Bronchial epithelial cell (primary cell): ENCODE measurements around the gene POT1. TPM values are rescaled to one million over a fixed set of nuclear protein-coding genes. Genes with fewer than 3 reads are reported as not detected.
A peak's percentile ranks its signal among the peaks of the same experiment; 100 is the strongest.
"Not testable (repeated sequence)": the region's sequence is repeated elsewhere in the genome, so short reads cannot be mapped to it uniquely, and the experiment has no call there.

Source experiments
- DNase-seq: peaks from one replicate; pipeline ENCODE4 v3.0.0-alpha.2; 2010; ENCODE audit warnings: low read depth
- FAIRE-seq: peaks from 2 replicates; lab custom pipeline; 2011; peaks lifted over from hg19 to GRCh38; lab: Jason Lieb, UNC
- H3K27me3 ChIP-seq: 2 replicates; pipeline ENCODE4 v1.5.1; 2011; ENCODE audit warnings: low read length; ENCODE audit not compliant: control insufficient read depth, insufficient read depth
- H3K36me3 ChIP-seq: 2 replicates; pipeline ENCODE4 v1.5.1; 2011; ENCODE audit warnings: low read length; ENCODE audit not compliant: control insufficient read depth, insufficient read depth
- H3K4me3 ChIP-seq: 2 replicates; pipeline ENCODE4 v1.5.1; 2011; ENCODE audit warnings: mild to moderate bottlenecking, low read depth, low read length, control low read depth
- total RNA-seq: library from RNA; depleted of rRNA; stranded (reverse); fragments of >200 nt; gene quantifications from 2 replicates; pipeline ENCODE4 v1.2.1, GENCODE V29; 2014
- TF ChIP-seq, protein P1 (sequence below): IDR thresholded peaks from 2 replicates; pipeline ENCODE4 v1.5.1; 2011; ENCODE audit warnings: mild to moderate bottlenecking, moderate library complexity, low read length, control low read depth, inconsistent platforms; ENCODE audit not compliant: insufficient read depth, severe bottlenecking

The POT1 gene
- 29.5 and 30.1 TPM in 2 replicates for total RNA-seq

- FAIRE-seq (no peak), DNase-seq (peak; percentile 98)
- Histone ChIP-seq H3K27me3 (no peaks in the 10 kb centered on the region), H3K4me3 (peak within 1 kb of the TSS; percentile 82), H3K36me3 (peaks cover 1% of the 10 kb centered on the region)
- TF ChIP-seq, protein P1, sequence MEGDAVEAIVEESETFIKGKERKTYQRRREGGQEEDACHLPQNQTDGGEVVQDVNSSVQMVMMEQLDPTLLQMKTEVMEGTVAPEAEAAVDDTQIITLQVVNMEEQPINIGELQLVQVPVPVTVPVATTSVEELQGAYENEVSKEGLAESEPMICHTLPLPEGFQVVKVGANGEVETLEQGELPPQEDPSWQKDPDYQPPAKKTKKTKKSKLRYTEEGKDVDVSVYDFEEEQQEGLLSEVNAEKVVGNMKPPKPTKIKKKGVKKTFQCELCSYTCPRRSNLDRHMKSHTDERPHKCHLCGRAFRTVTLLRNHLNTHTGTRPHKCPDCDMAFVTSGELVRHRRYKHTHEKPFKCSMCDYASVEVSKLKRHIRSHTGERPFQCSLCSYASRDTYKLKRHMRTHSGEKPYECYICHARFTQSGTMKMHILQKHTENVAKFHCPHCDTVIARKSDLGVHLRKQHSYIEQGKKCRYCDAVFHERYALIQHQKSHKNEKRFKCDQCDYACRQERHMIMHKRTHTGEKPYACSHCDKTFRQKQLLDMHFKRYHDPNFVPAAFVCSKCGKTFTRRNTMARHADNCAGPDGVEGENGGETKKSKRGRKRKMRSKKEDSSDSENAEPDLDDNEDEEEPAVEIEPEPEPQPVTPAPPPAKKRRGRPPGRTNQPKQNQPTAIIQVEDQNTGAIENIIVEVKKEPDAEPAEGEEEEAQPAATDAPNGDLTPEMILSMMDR, result no peak
Observed at GRCh38 chr7:124929467-124930172, at the start of gene POT1. TSS of gene POT1 (minus strand) at chr7:124929825. CDS start at chr7:124897173, 32,652 bp downstream.

DNA sequence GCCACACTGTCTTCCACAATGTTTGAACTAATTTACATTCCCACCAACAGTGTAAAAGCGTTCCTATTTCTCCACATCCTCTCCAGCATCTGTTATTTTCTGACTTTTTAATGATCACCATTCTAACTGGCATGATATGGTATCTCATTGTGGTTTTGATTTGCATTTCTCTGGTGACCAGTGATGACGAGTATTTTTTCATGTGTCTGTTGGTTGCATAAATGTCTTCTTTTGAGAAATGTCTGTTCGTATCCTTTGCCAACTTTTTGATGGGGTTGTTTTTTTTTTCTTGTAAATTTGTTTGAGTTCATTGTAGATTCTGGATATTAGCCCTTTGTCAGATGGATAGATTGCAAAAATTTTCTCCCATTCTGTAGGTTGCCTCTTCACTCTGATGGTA, 45.5 kb upstream of the POT1 start:
- H3K36me3 ChIP-seq, DNase-seq, FAIRE-seq, H3K4me3 ChIP-seq, H3K27me3 ChIP-seq: not testable (repeated sequence)

- TF ChIP-seq, protein P1, result no peak
- no peaks in the 10 kb centered on the region for H3K27me3 ChIP-seq
- DNase-seq (no peak), FAIRE-seq (no peak)
- no peak overlapping the region for H3K4me3 ChIP-seq
- H3K36me3 ChIP-seq, result no peaks in the 10 kb centered on the region
Observed at GRCh38 chr7:124965553-124965952, 35.9 kb upstream of the POT1 start.

DNA sequence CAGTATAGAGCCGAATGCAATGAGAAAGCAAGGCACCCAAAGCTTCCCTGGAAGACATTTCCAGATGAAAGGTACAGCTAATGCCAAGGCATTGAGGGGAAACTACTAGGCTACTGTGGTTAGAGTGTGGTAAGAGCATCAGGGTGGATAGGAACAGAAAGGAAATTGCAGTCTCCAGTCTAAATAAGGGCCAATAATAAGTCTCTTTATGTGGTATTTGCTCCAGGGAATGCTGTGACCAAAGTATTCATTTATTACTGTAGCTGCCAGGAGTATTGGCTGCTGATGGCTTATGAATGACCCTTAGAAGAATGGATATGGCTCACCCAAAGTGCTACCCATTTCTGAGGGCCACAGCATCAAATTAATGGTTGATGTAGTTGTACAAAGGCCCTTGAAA, 30.1 kb upstream of the POT1 start:
- TF ChIP-seq, protein P1, result no peak
- H3K27me3 ChIP-seq, result no peaks in the 10 kb centered on the region
- H3K36me3 ChIP-seq, result no peaks in the 10 kb centered on the region
- H3K4me3 ChIP-seq, result no peak overlapping the region
- FAIRE-seq (no peak), DNase-seq (no peak)

DNA sequence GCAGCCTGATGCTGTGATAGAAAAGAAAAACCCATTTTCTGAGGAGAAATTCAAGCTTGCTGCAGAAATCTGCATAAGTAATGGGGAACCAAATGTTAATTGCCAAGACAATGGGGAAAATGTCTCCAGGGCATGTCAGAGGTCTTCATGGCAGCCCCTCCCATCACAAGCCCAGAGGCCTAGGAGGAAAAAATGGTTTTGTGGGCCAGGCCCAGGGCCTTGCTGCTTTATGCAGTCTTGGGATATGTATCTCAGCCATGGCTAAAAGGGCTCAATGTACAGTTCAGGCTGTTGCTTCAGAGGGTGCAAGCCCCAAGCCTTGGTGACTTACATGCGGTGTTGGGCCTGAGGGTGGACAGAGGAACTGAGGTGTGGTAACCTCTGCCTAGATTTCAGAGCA, 28.3 kb upstream of the POT1 start:
- DNase-seq, FAIRE-seq, H3K4me3 ChIP-seq, H3K27me3 ChIP-seq, H3K36me3 ChIP-seq: not testable (repeated sequence)

DNA sequence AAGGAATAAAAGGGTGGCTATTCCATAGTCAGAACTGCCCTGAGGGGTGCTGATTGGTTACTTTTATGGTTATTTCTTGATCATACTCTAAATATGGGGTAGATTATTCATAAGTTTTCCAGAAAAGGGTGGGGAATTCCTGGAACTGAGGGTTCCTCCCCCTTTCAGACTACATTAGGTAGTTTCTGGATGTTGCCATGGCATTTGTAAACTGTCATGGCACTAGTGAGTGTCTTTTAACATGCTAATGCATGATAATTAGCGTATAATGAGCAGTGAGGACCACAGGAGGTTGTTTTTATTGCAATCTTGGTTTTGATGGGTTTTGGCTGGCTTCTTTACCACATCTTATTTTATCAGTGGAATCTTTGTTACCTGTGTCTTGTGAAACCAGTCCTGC, 26.5 kb upstream of the POT1 start:
- H3K4me3 ChIP-seq, result no peak overlapping the region
- TF ChIP-seq, protein P1, result no peak
- DNase-seq (no peak), FAIRE-seq (no peak)
- H3K36me3 ChIP-seq, result no peaks in the 10 kb centered on the region
- no peaks in the 10 kb centered on the region for H3K27me3 ChIP-seq

DNA sequence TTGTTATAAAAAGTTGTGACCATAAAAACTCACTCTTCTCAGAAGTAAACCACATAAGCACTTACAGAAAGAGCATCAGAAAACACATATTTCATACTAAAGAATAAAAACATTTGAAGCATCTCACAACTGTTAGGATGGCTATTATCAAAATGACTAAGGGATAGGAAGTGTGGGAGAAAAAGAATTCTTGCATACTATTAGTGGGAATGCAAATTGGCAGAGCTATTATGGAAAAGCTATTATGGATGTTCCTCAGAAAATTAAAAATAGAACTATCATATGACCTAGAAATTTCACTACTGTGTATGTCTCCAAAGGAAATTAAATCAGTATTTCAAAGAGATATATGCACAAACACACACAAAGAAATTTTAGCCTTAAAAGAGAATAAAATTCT, 25.2 kb upstream of the POT1 start:
- no peak for DNase-seq
- TF ChIP-seq, protein P1, result no peak
- Histone ChIP-seq H3K4me3 (no peak overlapping the region), H3K27me3 (no peaks in the 10 kb centered on the region), H3K36me3 (no peaks in the 10 kb centered on the region)
- FAIRE-seq, result no peak
